RWPE1 (cell line): Measurements from ENCODE around the gene TM4SF18.

ENCODE experiments used
- CTCF ChIA-PET: fragments of 350-600 bp; sonication (Branson Sonifier 250); formaldehyde crosslinking; extraction: SDS; loops from one replicate; lab custom pipeline; 2021; lab: Yijun Ruan, JAX
- POLR2A ChIA-PET: fragments of 400-600 bp; formaldehyde crosslinking; extraction: SDS; loops from one replicate; lab custom pipeline; 2020; ENCODE audit warnings: antibody characterized with exemption; ENCODE audit not compliant: low non-redundant PET; lab: Yijun Ruan, JAX
- DNase-seq: peaks from one replicate; pipeline ENCODE4 v3.0.0; 2012; ENCODE audit warnings: low spot score
- H3K27ac ChIP-seq: fragments of 450-650 bp; 2 replicates; pipeline ENCODE4 v1.5.1; 2017
- TF ChIP-seq, protein P1 (sequence below): fragments of 450-650 bp; conservative IDR thresholded peaks from 2 replicates; pipeline ENCODE4 v1.5.1; 2017; ENCODE audit warnings: low read depth, mild to moderate bottlenecking

Gene TM4SF18

DNA sequence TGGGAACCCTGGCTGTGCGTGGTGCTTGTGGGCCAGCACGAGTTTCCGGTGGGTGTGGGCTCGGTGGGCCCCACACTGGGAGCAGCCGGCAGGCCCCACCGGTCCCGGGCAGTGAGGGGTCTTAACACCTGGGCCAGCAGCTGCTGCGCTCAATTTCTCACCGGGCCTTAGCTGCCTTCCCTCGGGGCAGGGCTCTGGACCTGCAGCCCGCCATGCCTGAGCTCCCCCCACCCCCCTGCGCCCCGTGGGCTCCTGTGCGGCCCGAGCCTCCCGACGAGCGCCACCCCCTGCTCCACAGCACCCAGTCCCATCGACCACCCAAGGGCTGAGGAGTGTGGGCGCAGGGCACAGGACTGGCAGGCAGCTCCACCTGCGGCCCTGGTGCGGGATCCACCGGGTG, 49.4 kb downstream of the TM4SF18 start:
- POLR2A ChIA-PET, result no interaction called here
- CTCF ChIA-PET, result no interaction called here
- no peak overlapping the region for H3K27ac ChIP-seq
- DNase-seq, result no peak
- TF ChIP-seq, protein P1, sequence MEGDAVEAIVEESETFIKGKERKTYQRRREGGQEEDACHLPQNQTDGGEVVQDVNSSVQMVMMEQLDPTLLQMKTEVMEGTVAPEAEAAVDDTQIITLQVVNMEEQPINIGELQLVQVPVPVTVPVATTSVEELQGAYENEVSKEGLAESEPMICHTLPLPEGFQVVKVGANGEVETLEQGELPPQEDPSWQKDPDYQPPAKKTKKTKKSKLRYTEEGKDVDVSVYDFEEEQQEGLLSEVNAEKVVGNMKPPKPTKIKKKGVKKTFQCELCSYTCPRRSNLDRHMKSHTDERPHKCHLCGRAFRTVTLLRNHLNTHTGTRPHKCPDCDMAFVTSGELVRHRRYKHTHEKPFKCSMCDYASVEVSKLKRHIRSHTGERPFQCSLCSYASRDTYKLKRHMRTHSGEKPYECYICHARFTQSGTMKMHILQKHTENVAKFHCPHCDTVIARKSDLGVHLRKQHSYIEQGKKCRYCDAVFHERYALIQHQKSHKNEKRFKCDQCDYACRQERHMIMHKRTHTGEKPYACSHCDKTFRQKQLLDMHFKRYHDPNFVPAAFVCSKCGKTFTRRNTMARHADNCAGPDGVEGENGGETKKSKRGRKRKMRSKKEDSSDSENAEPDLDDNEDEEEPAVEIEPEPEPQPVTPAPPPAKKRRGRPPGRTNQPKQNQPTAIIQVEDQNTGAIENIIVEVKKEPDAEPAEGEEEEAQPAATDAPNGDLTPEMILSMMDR, result no peak

DNA sequence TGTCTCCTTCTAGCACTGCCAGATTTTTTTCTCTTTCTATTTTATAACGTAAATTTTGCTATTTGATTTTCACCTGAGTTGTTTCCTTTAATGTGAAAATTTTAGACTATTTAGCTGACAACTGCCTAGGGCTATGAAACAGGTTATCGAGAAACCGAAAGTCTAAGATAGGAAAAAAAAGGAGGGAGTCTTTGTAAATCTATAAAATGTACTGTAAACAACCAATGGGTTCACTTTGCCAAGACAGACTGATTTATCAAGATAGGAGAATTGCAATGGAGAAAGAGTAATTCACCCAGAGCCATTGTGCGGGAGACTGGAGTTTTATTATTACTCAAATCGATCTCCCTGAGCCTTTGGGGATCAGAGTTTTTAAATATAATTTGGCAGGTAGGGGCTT, 50.0 kb downstream of the TM4SF18 start:
- TF ChIP-seq, protein P1, result no peak
- DNase-seq, result no peak
- no peak overlapping the region for H3K27ac ChIP-seq
- POLR2A ChIA-PET, result no interaction called here
- CTCF ChIA-PET, result interaction anchor here (1.4 kb wide), 1 partner anchor 164 kb away, joined by 4 read pairs; no protein-coding TSS in a partner anchor

DNA sequence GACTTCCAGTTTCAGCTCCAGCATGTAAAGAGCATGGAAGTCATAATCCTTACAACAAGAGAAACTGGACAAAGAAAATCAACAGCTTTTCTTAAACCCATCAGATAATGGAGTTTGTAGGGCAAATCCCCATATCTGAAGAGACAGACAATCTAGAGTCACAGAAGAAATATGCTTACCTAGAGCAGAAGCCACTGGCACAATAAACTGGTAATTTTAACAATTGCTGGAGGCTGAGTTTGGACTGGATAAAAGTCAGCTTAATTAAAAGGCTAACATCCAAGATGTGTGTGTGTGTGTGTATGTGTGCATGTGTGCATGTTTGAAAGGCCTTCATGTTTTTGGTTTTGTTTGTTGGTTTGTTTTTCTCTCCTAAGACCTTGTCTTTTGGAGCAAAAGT, 50.6 kb downstream of the TM4SF18 start:
- TF ChIP-seq, protein P1, result no peak
- H3K27ac ChIP-seq, result no peak overlapping the region
- ChIA-PET CTCF (interaction anchor here (1.4 kb wide), 1 partner anchor 163 kb away, joined by 4 read pairs; no protein-coding TSS in a partner anchor), POLR2A (no interaction called here)
- no peak for DNase-seq

DNA sequence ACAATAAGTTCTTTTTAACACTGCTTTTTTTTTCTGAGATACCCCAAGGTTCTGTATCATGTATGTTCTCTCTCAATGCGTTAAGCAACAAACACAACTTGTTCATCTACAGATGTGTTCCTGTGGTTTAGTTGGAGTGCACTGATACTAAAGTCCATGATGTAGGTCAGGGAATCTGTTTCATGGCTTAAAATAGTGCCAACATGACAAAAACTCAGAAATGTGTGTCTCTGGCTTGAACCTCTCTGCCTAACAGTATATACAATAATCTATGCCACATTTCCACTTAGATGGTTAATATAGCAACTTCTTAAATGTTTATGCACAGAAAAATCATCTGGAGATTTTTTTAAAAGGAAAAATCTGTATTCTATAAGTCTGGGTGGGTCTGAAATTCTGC, 51.1 kb downstream of the TM4SF18 start:
- CTCF ChIA-PET, result interaction anchor here (1.4 kb wide), 1 partner anchor 163 kb away, joined by 4 read pairs; no protein-coding TSS in a partner anchor
- DNase-seq, result no peak
- POLR2A ChIA-PET, result no interaction called here
- H3K27ac ChIP-seq, result no peak overlapping the region
- TF ChIP-seq, protein P1, result no peak

DNA sequence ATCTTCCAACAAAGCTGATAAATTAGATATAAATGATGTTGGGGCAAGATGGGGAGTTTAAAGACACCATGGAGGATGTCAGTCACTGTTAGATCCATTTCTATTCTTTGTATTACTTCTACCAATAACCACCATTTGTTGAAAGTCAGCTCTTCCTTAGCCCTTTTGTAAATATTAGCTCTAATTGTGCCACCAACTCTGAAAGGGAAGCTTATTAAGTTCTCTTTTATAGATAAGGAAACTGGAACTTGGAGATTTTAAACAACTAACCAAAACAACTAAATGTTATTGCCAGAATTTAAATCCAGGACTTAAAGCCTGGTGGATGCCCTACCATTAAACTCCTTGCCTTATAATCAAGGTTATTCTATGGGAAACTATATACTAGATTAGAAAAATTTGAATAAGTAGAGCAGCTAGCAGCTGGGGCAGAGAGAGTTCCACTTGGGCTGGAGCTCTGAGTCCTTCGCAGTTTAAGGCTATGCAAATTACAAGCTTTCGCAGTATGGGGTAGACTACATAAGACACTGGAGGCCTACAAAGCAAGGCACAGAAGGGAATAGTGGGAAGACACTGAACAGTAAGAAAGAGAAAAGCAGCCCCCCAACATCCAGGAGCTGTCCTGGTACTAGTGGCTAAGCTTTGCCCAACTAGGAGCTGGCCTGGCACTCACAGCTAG, 52.6 kb downstream of the TM4SF18 start:
- CTCF ChIA-PET, result interaction anchor here (0.6 to 1.4 kb wide), 5 partner anchors 162 to 383 kb away, joined by 3 to 6 read pairs (median 3); no protein-coding TSS in a partner anchor
- no peak overlapping the region for H3K27ac ChIP-seq
- POLR2A ChIA-PET, result no interaction called here
- TF ChIP-seq, protein P1, result no peak
- no peak for DNase-seq

DNA sequence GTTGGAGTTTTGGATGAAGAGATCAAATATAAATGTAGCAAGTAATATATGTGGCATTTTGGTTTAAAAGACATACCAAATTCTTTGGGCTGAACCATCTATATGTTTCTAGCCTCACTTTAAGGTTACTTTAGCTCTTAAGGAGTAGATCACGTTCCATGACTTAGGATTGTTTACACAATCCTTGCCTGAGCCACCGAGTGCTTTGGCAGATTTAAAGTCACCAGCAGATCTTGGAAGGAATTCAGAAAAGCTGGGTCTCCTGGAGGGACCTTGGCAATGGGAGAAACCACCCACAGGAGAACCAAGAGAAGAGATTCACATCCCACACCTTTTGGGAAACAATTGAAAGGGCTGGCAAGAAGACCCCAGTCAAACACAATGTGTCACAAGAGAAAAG, 54.5 kb downstream of the TM4SF18 start:
- DNase-seq, result no peak
- ChIA-PET POLR2A (no interaction called here), CTCF (interaction anchor here (0.6 to 1.4 kb wide), 3 partner anchors 56 to 225 kb away, joined by 4 to 7 read pairs (median 6); no protein-coding TSS in a partner anchor)
- TF ChIP-seq, protein P1, result no peak
- H3K27ac ChIP-seq, result no peak overlapping the region
